Progenitor cell of endocrine pancreas (in vitro differentiated cells): ENCODE measurements around the gene NTF3. TPM values are rescaled to one million over a fixed set of nuclear protein-coding genes. Genes with fewer than 3 reads are reported as not detected.

Source experiments
- DNase-seq: peaks from one replicate; pipeline ENCODE4 v3.0.0; 2021; ENCODE audit warnings: low spot score; ENCODE audit not compliant: unreplicated experiment
- H3K27ac Mint-ChIP-seq: 2 replicates; pipeline ENCODE4 v1.8.0; 2021; ENCODE audit warnings: mild to moderate bottlenecking, moderate library complexity, mixed read lengths
- H3K27me3 Mint-ChIP-seq: 2 replicates; pipeline ENCODE4 v1.8.0; 2021; ENCODE audit warnings: mixed read lengths
- H3K36me3 Mint-ChIP-seq: 2 replicates; pipeline ENCODE4 v1.8.0; 2022; ENCODE audit warnings: mixed read lengths; ENCODE audit not compliant: insufficient read depth
- H3K4me1 Mint-ChIP-seq: 2 replicates; pipeline ENCODE4 v1.8.0; 2021; ENCODE audit warnings: low read depth, mixed read lengths
- H3K4me3 Mint-ChIP-seq: 2 replicates; pipeline ENCODE4 v1.8.0; 2021; ENCODE audit warnings: low read depth, mild to moderate bottlenecking, moderate library complexity, mixed read lengths
- H3K9me3 Mint-ChIP-seq: 2 replicates; pipeline ENCODE4 v1.8.0; 2021; ENCODE audit warnings: low read depth, mixed read lengths
- CTCF ChIP-seq: fragments of 200-600 bp; sonication (generic); IDR thresholded peaks from one replicate; pipeline ENCODE4 v1.5.0; 2021; ENCODE audit warnings: antibody characterized with exemption, mild to moderate bottlenecking; ENCODE audit not compliant: unreplicated experiment
- total RNA-seq: library from RNA; stranded (reverse); gene quantifications from 2 replicates; pipeline ENCODE4 v1.2.1, GENCODE V29; 2021

NTF3 gene
- total RNA-seq, 1 donor from 2014 or later = 1.2 TPM

- Mint-ChIP-seq H3K4me1 (peaks cover 30% of the 10 kb centered on the region), H3K9me3 (no peaks in the 10 kb centered on the region), H3K36me3 (no peaks in the 10 kb centered on the region), H3K4me3 (no peak overlapping the region), H3K27me3 (peaks cover 38% of the 10 kb centered on the region), H3K27ac (no peak overlapping the region)
- no peak for TF ChIP-seq CTCF
- no peak for DNase-seq
These were observed 67.8 kb downstream of the NTF3 start for GRCh38 chr12:5499566-5500330.

- no peak for DNase-seq
- Mint-ChIP-seq H3K36me3 (no peaks in the 10 kb centered on the region), H3K4me3 (no peak overlapping the region), H3K9me3 (no peaks in the 10 kb centered on the region), H3K27ac (no peak overlapping the region), H3K4me1 (peaks cover 30% of the 10 kb centered on the region), H3K27me3 (peaks cover 39% of the 10 kb centered on the region)
- TF ChIP-seq CTCF = no peak
These were observed 68.4 kb downstream of the NTF3 start for GRCh38 chr12:5500331-5500659.

GRCh38 chr12:5503774-5504173 is 71.9 kb downstream of the NTF3 start:
- no peak overlapping the region for H3K27ac Mint-ChIP-seq

GRCh38 chr12:5505116-5505515 is 73.2 kb downstream of the NTF3 start:
- no peaks in the 10 kb centered on the region for H3K9me3 Mint-ChIP-seq
- H3K36me3 Mint-ChIP-seq = no peaks in the 10 kb centered on the region
- H3K4me1 Mint-ChIP-seq = peaks cover 6% of the 10 kb centered on the region
- no peak overlapping the region for H3K4me3 Mint-ChIP-seq
- DNase-seq = peak; percentile 6
- H3K27me3 Mint-ChIP-seq = peaks cover 62% of the 10 kb centered on the region
- no peak for TF ChIP-seq CTCF
- no peak overlapping the region for H3K27ac Mint-ChIP-seq

More at GRCh38 chr12:5503774-5504173, 71.9 kb downstream of the NTF3 start:
- no peaks in the 10 kb centered on the region for H3K36me3 Mint-ChIP-seq
- no peak for DNase-seq
- H3K4me1 Mint-ChIP-seq = peaks cover 11% of the 10 kb centered on the region
- TF ChIP-seq CTCF = no peak
- no peak overlapping the region for H3K4me3 Mint-ChIP-seq
- H3K9me3 Mint-ChIP-seq = no peaks in the 10 kb centered on the region
- H3K27me3 Mint-ChIP-seq = peaks cover 72% of the 10 kb centered on the region

GRCh38 chr12:5505751-5506150 is 73.8 kb downstream of the NTF3 start:
- Mint-ChIP-seq H3K9me3 (no peaks in the 10 kb centered on the region), H3K4me1 (peaks cover 5% of the 10 kb centered on the region), H3K27me3 (peaks cover 59% of the 10 kb centered on the region), H3K27ac (no peak overlapping the region), H3K36me3 (no peaks in the 10 kb centered on the region), H3K4me3 (no peak overlapping the region)
- peak; percentile 6 for DNase-seq
- TF ChIP-seq CTCF = no peak
